SKM-1 (cell line): ENCODE results near the gene TOMM20.
"Not testable (repeated sequence)": the region's sequence is repeated elsewhere in the genome, so short reads cannot be mapped to it uniquely, and the experiment has no call there.

Source experiments
- DNase-seq: peaks from one replicate; lab custom pipeline; 2025; ENCODE audit not compliant: unreplicated experiment; lab: John Stamatoyannopoulos, UW

TOMM20 gene

GRCh38 chr1:235105051-235106043 is 23.3 kb downstream of the TOMM20 start:
- no peak for DNase-seq

- no peak for DNase-seq
Measured at GRCh38 chr1:235102993-235103411, 25.6 kb downstream of the TOMM20 start.

GRCh38 chr1:235102259-235102582 is 26.4 kb downstream of the TOMM20 start:
- DNase-seq, result no peak

- DNase-seq, result no peak
Measured at GRCh38 chr1:235101558-235102258, 26.9 kb downstream of the TOMM20 start.

GRCh38 chr1:235100194-235100772 is 28.4 kb downstream of the TOMM20 start:
- no peak for DNase-seq

- no peak for DNase-seq
Measured at GRCh38 chr1:235098991-235099390, 29.6 kb downstream of the TOMM20 start.

GRCh38 chr1:235098547-235098946 is 30.1 kb downstream of the TOMM20 start:
- no peak for DNase-seq

GRCh38 chr1:235097501-235097900 is 31.1 kb downstream of the TOMM20 start:
- DNase-seq, result not testable (repeated sequence)

- DNase-seq, result no peak
Measured at GRCh38 chr1:235095938-235096562, 32.6 kb downstream of the TOMM20 start.

GRCh38 chr1:235093696-235094592 is 34.7 kb downstream of the TOMM20 start:
- peak; percentile 88 for DNase-seq

- DNase-seq, result no peak
Measured at GRCh38 chr1:235093013-235093695, 35.5 kb downstream of the TOMM20 start.

- not testable (repeated sequence) for DNase-seq
Measured at GRCh38 chr1:235092415-235092814, 36.2 kb downstream of the TOMM20 start.

- DNase-seq, result not testable (repeated sequence)
Measured at GRCh38 chr1:235092045-235092406, 36.6 kb downstream of the TOMM20 start.

GRCh38 chr1:235091319-235092044 is 37.2 kb downstream of the TOMM20 start:
- not testable (repeated sequence) for DNase-seq

GRCh38 chr1:235090406-235091069 is 38.1 kb downstream of the TOMM20 start:
- DNase-seq, result no peak

GRCh38 chr1:235088907-235089306 is 39.7 kb downstream of the TOMM20 start:
- no peak for DNase-seq

- DNase-seq, result no peak
Measured at GRCh38 chr1:235088430-235088829, 40.2 kb downstream of the TOMM20 start.

GRCh38 chr1:235087906-235088305 is 40.7 kb downstream of the TOMM20 start:
- DNase-seq, result no peak
